HG03378 (cell line): Measurements from ENCODE around the gene NAALADL2.
"Not testable (repeated sequence)": the region's sequence is repeated elsewhere in the genome, so short reads cannot be mapped to it uniquely, and the experiment has no call there.

ENCODE experiments used
- ATAC-seq: cut with Tn5 transposase; IDR thresholded peaks from one replicate; pipeline ENCODE4 v1.9.1; 2021; ENCODE audit warnings: mild to moderate bottlenecking, moderate library complexity; ENCODE audit not compliant: unreplicated experiment

NAALADL2 gene

GRCh38 chr3:175528693-175529092 lies 669.6 kb downstream of the NAALADL2 start:
- ATAC-seq, result not testable (repeated sequence)

GRCh38 chr3:175535351-175535750 lies 676.2 kb downstream of the NAALADL2 start:
- no peak for ATAC-seq

- ATAC-seq, result no peak
These were observed 687.0 kb downstream of the NAALADL2 start for GRCh38 chr3:175546115-175546514.

- no peak for ATAC-seq
These were observed 693.8 kb downstream of the NAALADL2 start for GRCh38 chr3:175552929-175553328.

GRCh38 chr3:175554801-175555200 lies 695.7 kb downstream of the NAALADL2 start:
- no peak for ATAC-seq

- no peak for ATAC-seq
These were observed 699.1 kb downstream of the NAALADL2 start for GRCh38 chr3:175558261-175558660.

- ATAC-seq, result no peak
These were observed 705.2 kb downstream of the NAALADL2 start for GRCh38 chr3:175564363-175564762.

- ATAC-seq, result no peak
These were observed 712.0 kb downstream of the NAALADL2 start for GRCh38 chr3:175571096-175571495.

GRCh38 chr3:175573226-175573625 lies 714.1 kb downstream of the NAALADL2 start:
- ATAC-seq, result no peak

GRCh38 chr3:175580318-175580717 lies 721.2 kb downstream of the NAALADL2 start:
- ATAC-seq, result no peak

- ATAC-seq, result no peak
These were observed 726.8 kb downstream of the NAALADL2 start for GRCh38 chr3:175585898-175586297.

- no peak for ATAC-seq
These were observed 731.6 kb downstream of the NAALADL2 start for GRCh38 chr3:175590745-175591144.

GRCh38 chr3:175591375-175591774 lies 732.2 kb downstream of the NAALADL2 start:
- no peak for ATAC-seq

- no peak for ATAC-seq
These were observed 734.2 kb downstream of the NAALADL2 start for GRCh38 chr3:175593331-175593730.

GRCh38 chr3:175598740-175599139 lies 739.6 kb downstream of the NAALADL2 start:
- ATAC-seq, result no peak

- no peak for ATAC-seq
These were observed 742.4 kb downstream of the NAALADL2 start for GRCh38 chr3:175601521-175601920.

GRCh38 chr3:175605851-175606250 lies 746.7 kb downstream of the NAALADL2 start:
- no peak for ATAC-seq

- no peak for ATAC-seq
These were observed 747.6 kb downstream of the NAALADL2 start for GRCh38 chr3:175606650-175607318.

- ATAC-seq, result no peak
These were observed 749.2 kb downstream of the NAALADL2 start for GRCh38 chr3:175608356-175608755.

GRCh38 chr3:175608911-175609310 lies 749.8 kb downstream of the NAALADL2 start:
- no peak for ATAC-seq

GRCh38 chr3:175612487-175613196 lies 753.5 kb downstream of the NAALADL2 start:
- no peak for ATAC-seq

- not testable (repeated sequence) for ATAC-seq
These were observed 755.0 kb downstream of the NAALADL2 start for GRCh38 chr3:175614107-175614506.
